Sigmoid colon (tissue), 7 donors: ENCODE measurements around the gene TECTA. TPM values are rescaled to one million over a fixed set of nuclear protein-coding genes. Genes with fewer than 3 reads are reported as not detected.
"Not testable (repeated sequence)": the region's sequence is repeated elsewhere in the genome, so short reads cannot be mapped to it uniquely, and the experiment has no call there.

Experiments used
- DNase-seq: peaks from one replicate; pipeline ENCODE4 v3.0.0-alpha.2; 2019
- H3K27ac ChIP-seq, 4 donors: fragments of 200-600 bp; sonication (generic); one replicate each; pipeline ENCODE4 v1.5.1; 2016 to 2019; ENCODE audit warnings: mild to moderate bottlenecking in 1 of 4
- H3K27me3 ChIP-seq, 3 donors: fragments of 200-600 bp; sonication (generic); one replicate each; pipeline ENCODE4 v1.5.1; 2019; ENCODE audit warnings: mild to moderate bottlenecking in 1 of 3
- H3K36me3 ChIP-seq, 4 donors: fragments of 200-600 bp; sonication (generic); one replicate each; pipeline ENCODE4 v1.5.1; 2016 to 2019
- H3K4me1 ChIP-seq, 4 donors: fragments of 200-600 bp; sonication (generic); one replicate each; pipeline ENCODE4 v1.5.1; 2017 to 2019
- H3K4me3 ChIP-seq, 4 donors: fragments of 200-600 bp; sonication (generic); one replicate each; pipeline ENCODE4 v1.5.1; 2017 to 2019; ENCODE audit warnings: mild to moderate bottlenecking in 2 of 4, moderate library complexity in 1 of 4
- H3K9me3 ChIP-seq, 4 donors: fragments of 200-600 bp in 3 of 4; sonication (generic) in 3 of 4; one replicate each; pipeline versions ENCODE4 v1.5.1 to v1.6.1; 2013 to 2019
- CTCF ChIP-seq, 4 experiments: fragments of 450-650 bp in 3 of 4; fragments of 200-600 bp in 1 of 4; IDR thresholded peaks; one replicate each; pipeline ENCODE4 v1.5.1; 2016 to 2019; ENCODE audit warnings: antibody characterized with exemption in 4 of 4, mild to moderate bottlenecking in 3 of 4, moderate library complexity in 2 of 4
- EP300 ChIP-seq, 4 donors: sonication (generic); formaldehyde crosslinking; IDR thresholded peaks; one replicate each; pipeline ENCODE4 v1.6.1; 2017; ENCODE audit warnings: antibody characterized with exemption in 4 of 4
- POLR2A ChIP-seq, 2 donors: fragments of 450-650 bp; IDR thresholded peaks; one replicate each; pipeline ENCODE4 v1.6.1; 2016; ENCODE audit warnings: antibody characterized with exemption in 2 of 2, mild to moderate bottlenecking in 2 of 2, moderate library complexity in 2 of 2
- POLR2AphosphoS5 ChIP-seq, 4 donors: sonication (generic); formaldehyde crosslinking; IDR thresholded peaks; one replicate each; pipeline ENCODE4 v1.6.1; 2017; ENCODE audit warnings: antibody characterized with exemption in 4 of 4
- WGBS, 2 donors: extraction: QIAGEN DNeasy Blood & Tissue Kit; methylation state at CpG; one replicate each; pipeline ENCODE4 v1.1.7; 2013; 5-methylcytosine and 5-hydroxymethylcytosine counted together
- intact Hi-C: fragments of 100-400 bp; cut with DNase I; formaldehyde crosslinking; loops from one replicate; pipeline ENCODE4 v1.15.1; 2023
- polyA plus RNA-seq, 3 donors: library from polyadenylated mRNA; stranded (reverse); fragments of 200-250 nt; gene quantifications; one replicate each; pipeline ENCODE4 v1.2.3, GENCODE V29; 2013
- total RNA-seq, 4 donors: library from RNA; depleted of rRNA; stranded (reverse); fragments of >200 nt; gene quantifications; one replicate each; pipeline ENCODE4 v1.1.0, GENCODE V29; 2016
- donor health status: healthy with polysubstance abuse.
- donor health status: Bipolar disorder and iron deficiency.
- donor health status: healthy.

Gene TECTA
- total and polyA plus RNA-seq, 7 donors = 0.28 to 3.9 (median 1.1) TPM; not detected in 2

- no peak overlapping the region for H3K4me3 ChIP-seq
- peaks cover 0 to 10% (median 9%) of the 10 kb centered on the region in 4 donors for H3K4me1 ChIP-seq
- H3K9me3 ChIP-seq = no peaks in the 10 kb centered on the region
- H3K27me3 ChIP-seq = no peaks in the 10 kb centered on the region
- H3K36me3 ChIP-seq = no peaks in the 10 kb centered on the region
- no peak overlapping the region for H3K27ac ChIP-seq
- WGBS, 2 donors = 45 to 61% methylated on average over 12 of the region's 12 CpGs
- no peak for DNase-seq
- intact Hi-C loops = no loop called here
- TF ChIP-seq POLR2A (IDR thresholded peaks at IDR 0.05) (no peak), EP300 (IDR thresholded peaks at IDR 0.05) (no peak), CTCF (IDR thresholded peaks at IDR 0.05) (no peak), POLR2AphosphoS5 (IDR thresholded peaks at IDR 0.05) (no peak)
Observed at GRCh38 chr11:121237686-121238658, 136.9 kb downstream of the TECTA start.

- Histone ChIP-seq H3K4me3 (no peak overlapping the region), H3K27me3 (no peaks in the 10 kb centered on the region), H3K4me1 (peaks cover 0 to 10% (median 9%) of the 10 kb centered on the region in 4 donors), H3K36me3 (no peaks in the 10 kb centered on the region), H3K27ac (no peak overlapping the region), H3K9me3 (no peaks in the 10 kb centered on the region)
- intact Hi-C loops = no loop called here
- DNase-seq = no peak
- TF ChIP-seq EP300 (IDR thresholded peaks at IDR 0.05) (no peak), CTCF (IDR thresholded peaks at IDR 0.05) (no peak)
Observed at GRCh38 chr11:121238956-121239355, 137.9 kb downstream of the TECTA start.

DNA sequence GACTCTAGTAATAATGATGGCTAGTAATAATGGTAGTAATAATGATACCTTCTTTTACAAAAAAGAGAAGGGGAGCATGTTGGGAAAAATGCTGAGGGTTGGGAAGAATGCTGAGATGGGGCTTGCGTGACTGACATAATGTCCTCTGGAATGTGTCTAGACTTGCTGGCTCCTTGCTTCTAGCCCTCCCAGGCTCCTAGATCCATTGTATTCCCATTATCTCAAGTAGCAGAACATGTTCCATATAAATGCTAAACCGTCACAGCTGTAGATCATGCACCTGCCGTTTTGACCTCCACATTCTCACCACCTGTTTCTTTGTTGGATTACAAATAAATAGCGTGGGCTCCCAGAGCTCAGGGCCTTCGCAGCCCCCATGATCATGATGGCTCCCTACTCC, 139.0 kb downstream of the TECTA start:
- H3K4me3 ChIP-seq, DNase-seq, H3K9me3 ChIP-seq, H3K4me1 ChIP-seq, intact Hi-C loops, H3K27ac ChIP-seq, H3K27me3 ChIP-seq, H3K36me3 ChIP-seq: not testable (repeated sequence)
- 68 to 80% methylated on average over 5 of the region's 5 CpGs for WGBS, 2 donors

- no peak overlapping the region for H3K4me3 ChIP-seq
- WGBS, 2 donors = 78% methylated on average over 9 of the region's 9 CpGs
- no peak for TF ChIP-seq CTCF (IDR thresholded peaks at IDR 0.05)
- TF ChIP-seq POLR2AphosphoS5 (IDR thresholded peaks at IDR 0.05) = no peak
- no peak for TF ChIP-seq POLR2A (IDR thresholded peaks at IDR 0.05)
- no peak for TF ChIP-seq EP300 (IDR thresholded peaks at IDR 0.05)
- no peak overlapping the region for H3K27ac ChIP-seq
- intact Hi-C loops = no loop called here
- DNase-seq = no peak
- peaks cover 0 to 10% (median 9%) of the 10 kb centered on the region in 4 donors for H3K4me1 ChIP-seq
- H3K27me3 ChIP-seq = no peaks in the 10 kb centered on the region
- no peaks in the 10 kb centered on the region for H3K9me3 ChIP-seq
- H3K36me3 ChIP-seq = no peaks in the 10 kb centered on the region
Observed at GRCh38 chr11:121240650-121241303, 139.7 kb downstream of the TECTA start.

Other genes starting within 250 kb of the TECTA start
- gene TBCEL, start 77.1 kb upstream of the TECTA start, total RNA-seq = 10 to 100 TPM; 22.4 to 53.3 (median 39.0) TPM
- gene TBCEL, start 77.1 kb upstream of the TECTA start, polyA plus RNA-seq = 1 to 10 TPM; 4.2 to 4.8 (median 4.4) TPM
- 10 to 100 TPM; 25.5 to 33.5 (median 29.1) TPM for gene SC5D, start 191.5 kb downstream of the TECTA start, total RNA-seq
- gene SC5D, start 191.5 kb downstream of the TECTA start, polyA plus RNA-seq = 10 to 100 TPM in 2 of 3 donors, 1 to 10 TPM in 1; 6.0 to 27.2 (median 15.5) TPM